HG02970 (cell line): ENCODE results near the gene DBNL.

Experiments used
- ATAC-seq: cut with Tn5 transposase; IDR thresholded peaks from one replicate; pipeline ENCODE4 v1.9.1; 2021; ENCODE audit warnings: mild to moderate bottlenecking, moderate library complexity, moderate number of reproducible peaks; ENCODE audit not compliant: unreplicated experiment, low FRiP score

Gene DBNL

GRCh38 chr7:44095781-44096180 is 51.3 kb downstream of the DBNL start:
- ATAC-seq: no peak

DNA sequence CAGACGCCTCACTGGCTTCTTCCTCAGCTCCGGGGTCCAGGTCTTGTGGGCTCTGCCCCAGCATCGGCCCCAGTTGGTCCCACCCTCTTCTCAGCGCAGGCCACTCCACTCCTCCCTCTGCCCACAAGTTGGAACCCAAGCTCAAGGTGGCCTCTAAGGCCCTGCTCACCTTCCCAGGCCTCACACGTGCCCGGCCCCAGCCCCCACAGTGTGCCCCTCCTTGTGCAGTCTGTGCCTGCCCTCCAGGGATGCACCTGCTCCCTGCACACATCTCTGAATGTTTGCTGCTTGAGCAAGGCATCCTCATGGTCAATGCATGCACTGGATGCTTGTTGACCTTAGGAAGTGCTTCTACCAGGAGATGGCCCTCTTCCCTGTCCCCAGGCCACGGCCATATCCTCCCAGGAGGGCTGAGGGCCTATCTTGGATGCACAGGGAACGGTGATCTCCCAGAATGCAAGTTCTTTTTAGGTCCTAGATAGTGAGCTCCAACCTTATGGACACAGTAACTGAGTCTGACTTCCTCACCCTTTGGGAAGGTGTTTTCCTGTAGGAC is 51.9 kb downstream of the DBNL start:
- ATAC-seq: no peak

DNA sequence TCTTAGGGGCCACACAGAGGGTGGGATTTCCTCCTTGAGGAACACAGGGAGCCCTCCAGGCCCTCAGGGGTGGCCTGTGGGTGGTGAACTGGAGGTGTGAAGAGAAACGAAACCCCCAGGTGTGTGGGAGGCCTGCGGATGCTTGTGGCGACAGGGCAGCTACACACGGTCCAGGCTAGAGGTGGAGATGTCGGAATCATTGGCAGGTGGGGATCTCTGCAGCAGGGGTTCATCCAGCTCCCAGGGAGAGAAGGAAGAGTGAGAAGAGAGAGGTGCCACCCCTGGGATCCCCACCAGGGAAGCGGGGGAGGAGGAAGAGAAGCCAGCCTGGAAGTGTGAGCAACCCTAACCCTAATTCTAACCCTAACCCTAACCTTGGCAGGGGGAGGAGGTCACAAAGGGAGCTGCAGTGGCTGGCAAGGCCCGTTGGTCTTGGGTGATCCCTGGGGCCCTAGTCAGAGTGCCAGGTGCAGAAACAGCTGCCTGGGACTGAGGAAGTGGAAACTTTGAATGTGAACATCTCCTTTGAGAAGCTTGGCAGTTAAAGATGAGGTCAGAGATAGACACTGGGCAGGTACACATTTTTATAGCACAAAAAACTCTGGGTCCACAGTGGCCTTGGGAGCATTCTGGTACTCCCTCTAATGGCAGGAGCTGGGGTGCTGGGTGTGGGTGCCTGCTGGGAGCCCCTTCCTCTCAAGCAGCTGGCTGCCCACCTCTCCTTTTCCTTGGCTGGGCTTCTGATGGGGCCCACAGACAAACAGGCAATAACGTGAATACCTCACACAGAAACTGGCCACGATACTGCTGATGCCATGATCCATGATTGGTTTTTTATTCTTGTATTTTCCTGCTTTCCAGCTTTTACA is 52.8 kb downstream of the DBNL start:
- ATAC-seq: no peak

- no peak for ATAC-seq
Measured at GRCh38 chr7:44098092-44099068, 53.9 kb downstream of the DBNL start.

GRCh38 chr7:44099669-44100068 is 55.2 kb downstream of the DBNL start:
- no peak for ATAC-seq

- no peak for ATAC-seq
Measured at GRCh38 chr7:44100458-44101302, 56.2 kb downstream of the DBNL start.

- no peak for ATAC-seq
Measured at GRCh38 chr7:44101303-44101965, 56.9 kb downstream of the DBNL start.

GRCh38 chr7:44101966-44102845 is 57.7 kb downstream of the DBNL start:
- no peak for ATAC-seq

GRCh38 chr7:44102846-44103565 is 58.5 kb downstream of the DBNL start:
- no peak for ATAC-seq

DNA sequence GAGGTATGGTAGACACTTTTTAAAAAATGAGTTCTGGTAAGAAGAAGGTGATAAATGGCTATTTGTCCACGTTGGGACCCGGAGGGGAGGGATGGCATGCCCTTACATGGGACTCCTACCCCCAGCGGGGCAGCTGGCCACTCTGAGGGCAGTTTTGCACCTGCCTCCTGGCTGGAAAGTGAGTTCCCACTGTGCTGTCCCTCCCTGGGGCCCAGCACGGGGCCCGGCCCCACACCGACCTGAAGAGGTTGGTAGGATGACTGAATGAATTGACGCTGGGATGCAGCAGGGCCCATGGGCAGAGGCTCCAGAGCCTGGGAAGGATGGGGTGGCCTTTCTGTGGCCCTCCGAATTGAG is 59.0 kb downstream of the DBNL start:
- no peak for ATAC-seq

GRCh38 chr7:44103923-44104859 is 59.7 kb downstream of the DBNL start, which contains the start of gene AEBP1:
Gene AEBP1 (plus strand): TSS chr7:44104345. CDS start chr7:44104666, 321 bp downstream.
- no peak for ATAC-seq

DNA sequence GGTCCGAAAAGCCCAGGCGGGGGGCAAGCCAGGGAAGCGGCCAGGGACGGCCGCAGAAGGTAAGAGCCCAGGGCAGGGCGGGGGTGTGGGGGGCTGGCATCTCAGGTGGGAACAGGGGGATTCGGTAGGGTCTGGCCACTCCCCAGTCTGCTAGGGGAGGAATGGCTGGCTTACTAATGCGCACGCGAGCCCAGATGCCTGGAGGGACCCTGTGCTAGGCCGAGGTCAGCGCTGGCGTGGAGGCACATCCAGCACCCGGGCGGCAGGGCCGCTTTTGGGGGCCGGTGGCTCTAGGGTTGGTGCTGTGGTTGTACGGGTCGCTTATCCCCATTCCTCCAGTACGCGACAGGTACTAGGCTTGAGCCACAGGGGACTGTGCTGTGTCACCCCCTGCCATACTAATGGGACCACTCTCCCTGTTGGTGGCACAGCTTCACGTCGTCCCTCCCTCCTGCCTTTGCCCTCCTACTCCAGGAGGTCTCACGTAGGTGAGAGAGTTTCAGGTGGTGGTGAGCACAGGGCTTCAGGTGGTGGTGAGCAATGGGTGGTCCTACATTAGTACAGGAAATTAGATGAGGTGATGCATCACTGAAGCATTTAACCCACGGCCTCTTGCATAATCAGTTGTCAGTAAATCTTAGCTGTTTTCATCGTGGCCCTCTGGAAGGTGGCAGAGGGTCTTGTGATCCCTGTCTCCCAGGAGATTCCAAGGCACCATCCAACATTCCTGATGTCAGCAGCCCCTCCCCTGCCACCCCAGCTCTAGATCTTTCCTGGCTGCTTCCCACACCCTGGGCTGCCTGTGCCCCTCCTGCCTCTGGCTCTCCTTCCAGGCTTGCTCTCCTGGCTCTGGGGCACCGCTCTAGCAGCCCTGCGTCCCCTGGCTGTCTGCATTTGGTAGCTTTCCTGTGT is 60.6 kb downstream of the DBNL start:
- ATAC-seq: no peak

- no peak for ATAC-seq
Measured at GRCh38 chr7:44105832-44106231, 61.3 kb downstream of the DBNL start.

GRCh38 chr7:44106311-44107065 is 62.0 kb downstream of the DBNL start:
- no peak for ATAC-seq
